Chondrocyte (in vitro differentiated cells): ENCODE data around the gene RECQL5. TPM values are rescaled to one million over a fixed set of nuclear protein-coding genes. Genes with fewer than 3 reads are reported as not detected.
"Not testable (repeated sequence)": the region's sequence is repeated elsewhere in the genome, so short reads cannot be mapped to it uniquely, and the experiment has no call there.

Experiments used
- DNase-seq: peaks from one replicate; pipeline ENCODE4 v3.0.0; 2021; ENCODE audit warnings: mixed read lengths, low spot score
- H3K27ac Mint-ChIP-seq: one replicate; pipeline ENCODE4 v1.8.0; 2021; ENCODE audit warnings: mild to moderate bottlenecking, moderate library complexity, mixed read lengths; ENCODE audit not compliant: unreplicated experiment
- H3K27me3 Mint-ChIP-seq: 2 replicates; pipeline ENCODE4 v1.8.0; 2021; ENCODE audit warnings: low read depth, mixed read lengths
- H3K36me3 Mint-ChIP-seq: 2 replicates; pipeline ENCODE4 v1.8.0; 2021; ENCODE audit warnings: low read depth, mixed read lengths
- H3K4me1 Mint-ChIP-seq: 2 replicates; pipeline ENCODE4 v1.8.0; 2021; ENCODE audit warnings: low read depth, mild to moderate bottlenecking, mixed read lengths
- H3K4me3 Mint-ChIP-seq: one replicate; pipeline ENCODE4 v1.8.0; 2021; ENCODE audit warnings: mild to moderate bottlenecking, moderate library complexity, mixed read lengths; ENCODE audit not compliant: unreplicated experiment
- H3K9me3 Mint-ChIP-seq: 2 replicates; pipeline ENCODE4 v1.8.0; 2021; ENCODE audit warnings: low read depth, mixed read lengths
- CTCF ChIP-seq: fragments of 200-600 bp; sonication (generic); IDR thresholded peaks from 2 replicates; pipeline ENCODE4 v1.5.0; 2021; ENCODE audit warnings: antibody characterized with exemption, mild to moderate bottlenecking, moderate library complexity
- total RNA-seq: library from RNA; stranded (reverse); gene quantifications from 3 replicates; pipeline ENCODE4 v1.2.1, GENCODE V29; 2021

RECQL5 gene
- total RNA-seq, 1 donor from 2014 or later = 20.4 TPM

GRCh38 chr17:75594499-75595283, 72.3 kb downstream of the RECQL5 start:
- H3K4me3 Mint-ChIP-seq = no peak overlapping the region
- no peak overlapping the region for H3K27ac Mint-ChIP-seq
- H3K9me3 Mint-ChIP-seq = no peaks in the 10 kb centered on the region
- H3K4me1 Mint-ChIP-seq = no peaks in the 10 kb centered on the region
- H3K27me3 Mint-ChIP-seq = peaks cover 2% of the 10 kb centered on the region
- no peaks in the 10 kb centered on the region for H3K36me3 Mint-ChIP-seq
- no peak for DNase-seq
- no peak for TF ChIP-seq CTCF

- H3K9me3 Mint-ChIP-seq, H3K27ac Mint-ChIP-seq, H3K4me3 Mint-ChIP-seq, H3K4me1 Mint-ChIP-seq, H3K36me3 Mint-ChIP-seq, DNase-seq, H3K27me3 Mint-ChIP-seq: not testable (repeated sequence)
Observed at GRCh38 chr17:75593430-75593829, 73.5 kb downstream of the RECQL5 start.

- TF ChIP-seq CTCF = no peak
- Mint-ChIP-seq H3K9me3 (no peaks in the 10 kb centered on the region), H3K36me3 (no peaks in the 10 kb centered on the region), H3K27me3 (peaks cover 2% of the 10 kb centered on the region), H3K27ac (no peak overlapping the region), H3K4me3 (no peak overlapping the region), H3K4me1 (no peaks in the 10 kb centered on the region)
- DNase-seq = peak; percentile 89
Observed at GRCh38 chr17:75592348-75593020, 74.5 kb downstream of the RECQL5 start.

GRCh38 chr17:75591722-75592302, 75.1 kb downstream of the RECQL5 start:
- no peak for DNase-seq
- Mint-ChIP-seq H3K27me3 (no peaks in the 10 kb centered on the region), H3K9me3 (no peaks in the 10 kb centered on the region), H3K27ac (no peak overlapping the region), H3K36me3 (no peaks in the 10 kb centered on the region), H3K4me1 (no peaks in the 10 kb centered on the region), H3K4me3 (no peak overlapping the region)
- no peak for TF ChIP-seq CTCF

- no peaks in the 10 kb centered on the region for H3K36me3 Mint-ChIP-seq
- no peak for DNase-seq
- no peaks in the 10 kb centered on the region for H3K4me1 Mint-ChIP-seq
- no peak overlapping the region for H3K27ac Mint-ChIP-seq
- H3K9me3 Mint-ChIP-seq = peaks cover under 1% of the 10 kb centered on the region
- no peak for TF ChIP-seq CTCF
- no peak overlapping the region for H3K4me3 Mint-ChIP-seq
- no peaks in the 10 kb centered on the region for H3K27me3 Mint-ChIP-seq
Observed at GRCh38 chr17:75590849-75591721, 75.9 kb downstream of the RECQL5 start.
